ENCODE data around the gene PSAT1. TPM values are rescaled to one million over a fixed set of nuclear protein-coding genes. Genes with fewer than 3 reads are reported as not detected.

Gene PSAT1
- total and polyA plus RNA-seq, 2 of the 13 experiments (the other 11 are each of a cell fraction or from before 2014, with no cell fraction given), result 135 to 229 TPM

GRCh38 chr9:78354324-78354973, 57.5 kb downstream of the PSAT1 start (continued):
- TF ChIP-seq TEF (CRISPR knock-in tag; IDR thresholded peaks at IDR 0.05) (no peak), HNF1A (IDR thresholded peaks at IDR 0.05; ENCODE audit: low read depth) (no peak), HNF1A (CRISPR knock-in tag; IDR thresholded peaks at IDR 0.05; ENCODE audit: borderline replicate concordance) (no peak), RBAK (CRISPR knock-in tag; IDR thresholded peaks at IDR 0.05) (no peak), ZXDC (CRISPR knock-in tag; IDR thresholded peaks at IDR 0.05) (no peak), EEA1 (CRISPR knock-in tag; IDR thresholded peaks at IDR 0.05; ENCODE audit: borderline replicate concordance) (no peak), ZBTB39 (CRISPR knock-in tag; IDR thresholded peaks at IDR 0.05) (no peak), E2F1 (CRISPR knock-in tag; IDR thresholded peaks at IDR 0.05) (no peak), REST (IDR thresholded peaks at IDR 0.05; ENCODE audit: borderline replicate concordance in 1 of 2, low read depth in 1 of 2, low read length in 2 of 2) (0 out of 4 replicates have a peak, but pooled peaks of 1 of the 2 experiments have one; percentile 34), PPARG (CRISPR knock-in tag; conservative IDR thresholded peaks at IDR 0.05) (peak; percentile 65), ZFP41 (CRISPR knock-in tag; IDR thresholded peaks at IDR 0.05; ENCODE audit: borderline replicate concordance) (no peak), MED13 (CRISPR knock-in tag; IDR thresholded peaks at IDR 0.05) (no peak), ARHGAP35 (CRISPR knock-in tag; IDR thresholded peaks at IDR 0.05; ENCODE audit: borderline replicate concordance) (no peak)

All from HepG2 (cell line).